HG02938 (cell line): ENCODE results near the gene KRCC1.
"Not testable (repeated sequence)": the region's sequence is repeated elsewhere in the genome, so short reads cannot be mapped to it uniquely, and the experiment has no call there.

Source experiments
- ATAC-seq: cut with Tn5 transposase; IDR thresholded peaks from one replicate; pipeline ENCODE4 v1.9.1; 2021; ENCODE audit warnings: mild to moderate bottlenecking, moderate library complexity; ENCODE audit not compliant: unreplicated experiment

Gene KRCC1

GRCh38 chr2:88005776-88006175 lies 49.8 kb downstream of the KRCC1 start:
- no peak for ATAC-seq

DNA sequence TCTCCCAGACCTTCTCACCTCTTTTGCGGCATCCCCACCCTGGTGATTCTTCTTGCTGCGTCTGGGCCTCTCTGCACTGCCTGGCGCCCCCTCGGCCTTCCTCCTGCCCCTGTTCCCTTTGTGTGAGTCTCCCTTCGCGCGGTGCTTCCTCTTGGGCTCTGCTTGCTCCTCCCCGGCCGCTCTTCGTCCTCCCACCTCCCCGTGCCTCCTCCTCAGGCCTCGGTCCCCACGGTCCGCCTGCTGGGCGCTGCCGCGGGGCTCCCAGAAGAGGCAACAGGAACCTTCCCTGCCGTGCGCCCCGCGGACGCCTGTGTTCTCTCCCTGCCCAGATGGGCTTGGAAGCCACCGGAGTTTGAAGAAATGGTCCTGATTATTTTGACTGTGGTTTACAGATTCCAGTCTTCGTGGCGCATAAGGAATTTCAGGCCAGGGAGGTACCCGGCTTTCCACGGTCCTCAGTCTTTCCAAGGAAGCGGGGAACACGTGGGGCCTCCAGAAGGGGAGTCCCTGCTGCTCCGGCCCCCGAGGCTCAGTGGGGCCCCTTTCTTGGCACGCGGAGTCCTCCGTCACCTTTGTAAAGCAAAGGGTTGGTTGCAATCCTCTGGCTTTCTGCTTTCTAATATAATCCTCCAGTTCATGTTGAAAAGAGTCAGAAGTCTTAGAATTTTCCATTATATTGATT lies 52.4 kb downstream of the KRCC1 start:
- no peak for ATAC-seq

- ATAC-seq, result no peak
Measured at GRCh38 chr2:88002359-88002707, 53.2 kb downstream of the KRCC1 start.

GRCh38 chr2:88000474-88000873 lies 55.1 kb downstream of the KRCC1 start:
- ATAC-seq, result not testable (repeated sequence)

- no peak for ATAC-seq
Measured at GRCh38 chr2:87996570-87996969, 59.0 kb downstream of the KRCC1 start.

- no peak for ATAC-seq
Measured at GRCh38 chr2:87995756-87996155, 59.8 kb downstream of the KRCC1 start.

DNA sequence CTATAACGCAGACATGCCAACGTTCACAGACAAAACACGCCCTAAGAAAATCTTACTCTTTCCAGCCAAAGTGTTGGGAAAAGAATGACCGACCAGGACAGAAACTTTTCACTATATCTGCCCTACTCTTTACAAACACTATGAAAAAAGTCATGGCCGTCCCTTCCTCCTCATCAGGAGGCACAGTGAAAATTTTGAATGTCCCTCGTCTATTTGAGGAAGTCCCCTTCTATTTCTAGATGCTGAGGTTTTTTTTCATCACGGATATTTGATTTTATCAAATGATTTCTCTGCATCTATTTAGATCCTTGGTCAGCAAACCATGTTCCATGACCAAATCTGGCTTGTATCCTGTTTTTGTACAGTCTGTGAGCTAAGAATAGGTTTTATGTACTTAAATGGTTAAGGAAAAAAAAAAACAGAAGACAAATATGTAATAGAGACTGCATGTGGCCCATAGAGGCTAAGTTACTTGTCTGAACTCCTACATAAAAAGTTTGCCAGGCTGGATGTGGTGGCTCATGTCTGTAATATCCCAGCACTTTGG lies 61.2 kb downstream of the KRCC1 start:
- ATAC-seq, result not testable (repeated sequence)

GRCh38 chr2:87992569-87992968 lies 63.0 kb downstream of the KRCC1 start:
- ATAC-seq, result not testable (repeated sequence)

DNA sequence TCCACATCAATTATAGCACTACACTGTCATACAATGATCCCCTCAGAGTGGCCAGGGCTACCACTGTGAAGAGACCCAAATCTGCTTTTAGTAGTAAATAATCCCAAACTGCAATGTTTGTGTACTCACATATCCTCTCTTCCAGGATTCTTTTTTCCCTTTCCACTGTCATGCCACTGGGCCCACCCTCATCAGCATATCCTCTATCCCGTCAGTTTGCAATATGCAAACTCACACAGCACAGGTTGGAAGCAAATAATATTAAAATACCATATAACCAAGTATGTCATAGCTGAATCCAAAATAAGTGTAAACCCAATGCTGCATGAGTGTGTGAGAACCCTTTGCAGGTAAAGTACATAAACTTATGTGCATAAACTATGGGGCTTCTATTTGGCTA lies 68.1 kb downstream of the KRCC1 start:
- not testable (repeated sequence) for ATAC-seq

- not testable (repeated sequence) for ATAC-seq
Measured at GRCh38 chr2:87985902-87986301, 69.7 kb downstream of the KRCC1 start.

DNA sequence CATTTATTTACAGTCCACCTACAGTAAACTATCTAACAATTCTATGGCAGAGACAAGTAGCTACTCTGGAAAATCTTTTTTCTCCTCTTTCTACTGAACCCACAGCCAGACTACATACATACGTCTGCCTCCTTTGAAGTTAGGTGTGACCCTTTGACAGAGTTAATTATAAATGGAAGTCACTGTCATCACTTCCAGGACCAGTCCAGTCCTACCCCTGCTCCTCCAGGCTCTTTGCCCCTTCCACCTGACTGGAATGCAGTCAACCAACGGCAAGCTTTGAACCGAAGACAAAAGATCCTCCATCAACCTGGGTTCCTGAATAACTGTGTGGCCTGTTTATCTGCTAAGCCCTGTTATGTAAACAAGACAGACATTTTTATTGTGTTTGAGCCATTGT lies 74.4 kb downstream of the KRCC1 start:
- not testable (repeated sequence) for ATAC-seq
